ENCODE measurements around the gene XIRP1.

The XIRP1 gene

DNA sequence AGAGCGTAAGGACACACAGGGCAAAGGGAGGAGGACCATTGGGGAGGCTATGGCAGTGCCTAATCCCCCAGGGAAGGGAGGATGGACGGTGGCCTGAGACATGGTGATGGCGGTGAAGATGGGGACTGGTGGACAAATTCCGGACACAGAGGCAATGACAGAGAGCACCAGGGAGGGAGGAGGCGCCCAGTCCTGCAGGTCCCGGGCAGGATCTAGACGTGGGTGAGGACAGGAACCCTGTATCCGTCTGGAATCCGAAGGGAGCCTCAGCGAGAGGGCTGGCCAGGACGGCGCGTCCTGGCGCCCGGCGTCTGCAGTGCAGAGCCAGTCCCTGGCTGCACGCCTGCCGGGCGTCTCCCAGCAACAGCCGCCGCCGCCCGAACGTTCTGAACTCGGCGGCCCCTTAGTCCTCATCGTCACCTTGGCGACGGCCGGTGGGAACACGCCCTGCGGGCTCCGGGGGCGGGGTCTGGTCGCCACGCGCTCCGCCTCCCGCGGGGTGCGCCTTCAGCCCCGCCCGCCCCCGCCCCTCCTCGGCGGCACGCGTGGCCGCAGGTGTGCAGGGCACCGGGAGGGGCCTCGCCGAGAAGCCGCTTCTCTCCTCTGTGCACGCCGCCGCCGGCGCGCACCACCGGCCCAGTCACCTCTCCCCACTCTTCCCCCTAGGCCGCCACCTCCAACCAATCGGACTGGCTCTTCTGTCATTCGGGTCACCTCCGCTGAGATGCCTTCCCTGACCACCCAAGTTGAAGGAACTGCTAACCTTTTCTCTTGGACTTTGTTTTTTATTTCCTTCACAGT, 11.6 kb downstream of the XIRP1 start:
- H3K36me3 ChIP-seq (replicated peaks; ENCODE audit: low read depth, low read length): no peaks in the 10 kb centered on the region
- peak overlapping the region; percentile 13; the same call in 1 of the 2 replicates for H2AFZ ChIP-seq (ENCODE audit: low read depth, low read length)
- H3K4me1 ChIP-seq (ENCODE audit: low read length): peaks cover 22% of the 10 kb centered on the region
- peak overlapping the region; percentile 22; the same call in 1 of the 2 replicates for H3K9ac ChIP-seq (ENCODE audit: low read length)
- no peak overlapping the region for H3K27ac ChIP-seq (ENCODE audit: low read length)
- H3K4me2 ChIP-seq (ENCODE audit: low read length): peak overlapping the region; percentile 80
- H3K27me3 ChIP-seq (ENCODE audit: low read depth, low read length): peaks cover 12% of the 10 kb centered on the region
- no peaks in the 10 kb centered on the region for H3K9me3 ChIP-seq (ENCODE audit: insufficient read depth, low read length)
- H4K20me1 ChIP-seq (ENCODE audit: insufficient read depth, low read length): no peaks in the 10 kb centered on the region
- no peaks in the 10 kb centered on the region for H3K79me2 ChIP-seq (ENCODE audit: low read length)
- TF ChIP-seq, protein P1, sequence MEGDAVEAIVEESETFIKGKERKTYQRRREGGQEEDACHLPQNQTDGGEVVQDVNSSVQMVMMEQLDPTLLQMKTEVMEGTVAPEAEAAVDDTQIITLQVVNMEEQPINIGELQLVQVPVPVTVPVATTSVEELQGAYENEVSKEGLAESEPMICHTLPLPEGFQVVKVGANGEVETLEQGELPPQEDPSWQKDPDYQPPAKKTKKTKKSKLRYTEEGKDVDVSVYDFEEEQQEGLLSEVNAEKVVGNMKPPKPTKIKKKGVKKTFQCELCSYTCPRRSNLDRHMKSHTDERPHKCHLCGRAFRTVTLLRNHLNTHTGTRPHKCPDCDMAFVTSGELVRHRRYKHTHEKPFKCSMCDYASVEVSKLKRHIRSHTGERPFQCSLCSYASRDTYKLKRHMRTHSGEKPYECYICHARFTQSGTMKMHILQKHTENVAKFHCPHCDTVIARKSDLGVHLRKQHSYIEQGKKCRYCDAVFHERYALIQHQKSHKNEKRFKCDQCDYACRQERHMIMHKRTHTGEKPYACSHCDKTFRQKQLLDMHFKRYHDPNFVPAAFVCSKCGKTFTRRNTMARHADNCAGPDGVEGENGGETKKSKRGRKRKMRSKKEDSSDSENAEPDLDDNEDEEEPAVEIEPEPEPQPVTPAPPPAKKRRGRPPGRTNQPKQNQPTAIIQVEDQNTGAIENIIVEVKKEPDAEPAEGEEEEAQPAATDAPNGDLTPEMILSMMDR (IDR thresholded peaks at IDR 0.05; ENCODE audit: low read depth, low read length): no peak
- no peak for TF ChIP-seq EZH2phosphoT487 (IDR thresholded peaks at IDR 0.05; ENCODE audit: low read depth)
- peak overlapping the region; percentile 72 for H3K4me3 ChIP-seq (ENCODE audit: low read length)

DNA sequence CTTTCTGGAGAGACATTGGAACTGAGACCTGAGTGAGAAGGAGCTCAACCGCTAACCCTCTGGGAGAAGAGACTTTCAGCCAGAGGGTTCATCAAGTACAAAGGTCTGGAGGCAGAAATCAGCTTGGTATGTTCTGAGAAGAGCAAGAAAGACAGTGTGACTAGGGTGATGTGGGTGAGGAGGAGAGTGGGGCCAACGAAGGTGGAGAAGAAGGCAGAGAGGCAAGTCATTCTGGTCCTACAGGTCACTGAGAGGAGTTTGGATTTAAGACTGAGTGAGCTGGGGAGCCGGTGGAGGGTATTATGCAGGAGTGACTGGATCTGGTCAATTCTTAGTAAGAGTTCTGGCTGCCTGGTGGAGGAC, 12.2 kb downstream of the XIRP1 start:
- Histone ChIP-seq H3K4me1 (ENCODE audit: low read length) (peaks cover 22% of the 10 kb centered on the region), H2AFZ (ENCODE audit: low read depth, low read length) (no peak overlapping the region), H3K27me3 (ENCODE audit: low read depth, low read length) (peaks cover 12% of the 10 kb centered on the region), H3K9ac (ENCODE audit: low read length) (no peak overlapping the region), H3K4me3 (ENCODE audit: low read length) (peak overlapping the region; percentile 72), H4K20me1 (ENCODE audit: insufficient read depth, low read length) (no peaks in the 10 kb centered on the region), H3K79me2 (ENCODE audit: low read length) (no peaks in the 10 kb centered on the region), H3K36me3 (replicated peaks; ENCODE audit: low read depth, low read length) (no peaks in the 10 kb centered on the region), H3K9me3 (ENCODE audit: insufficient read depth, low read length) (no peaks in the 10 kb centered on the region), H3K27ac (ENCODE audit: low read length) (no peak overlapping the region), H3K4me2 (ENCODE audit: low read length) (peak overlapping the region; percentile 80)
- TF ChIP-seq EZH2phosphoT487 (IDR thresholded peaks at IDR 0.05; ENCODE audit: low read depth): no peak
- TF ChIP-seq, protein P1 (IDR thresholded peaks at IDR 0.05; ENCODE audit: low read depth, low read length): no peak

DNA sequence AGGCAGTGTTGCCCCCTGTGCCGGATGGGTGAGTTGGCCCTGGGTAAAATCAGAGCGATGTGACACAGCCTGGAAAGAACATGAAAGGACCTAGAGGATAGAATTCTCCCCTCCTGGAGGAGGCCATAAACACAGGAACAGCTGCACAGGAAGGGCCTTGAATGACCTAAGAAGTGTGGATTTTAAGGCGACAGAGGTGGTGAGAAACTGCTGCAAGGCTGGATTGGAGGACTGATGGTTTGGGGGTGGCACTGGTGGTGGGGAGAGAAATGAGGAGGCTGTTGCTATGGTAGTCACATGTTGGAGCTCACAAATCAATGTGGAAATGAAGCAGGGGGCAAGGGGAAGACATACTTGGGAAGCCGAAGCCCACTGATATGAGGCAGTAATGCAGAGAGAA, 13.8 kb downstream of the XIRP1 start:
- Histone ChIP-seq H3K9me3 (ENCODE audit: insufficient read depth, low read length) (no peaks in the 10 kb centered on the region), H3K27ac (ENCODE audit: low read length) (no peak overlapping the region), H3K36me3 (replicated peaks; ENCODE audit: low read depth, low read length) (no peaks in the 10 kb centered on the region), H3K4me3 (ENCODE audit: low read length) (peak overlapping the region; percentile 81), H3K27me3 (ENCODE audit: low read depth, low read length) (peaks cover 12% of the 10 kb centered on the region), H3K4me1 (ENCODE audit: low read length) (peaks cover 22% of the 10 kb centered on the region), H3K79me2 (ENCODE audit: low read length) (no peaks in the 10 kb centered on the region), H3K9ac (ENCODE audit: low read length) (peak overlapping the region; percentile 73), H4K20me1 (ENCODE audit: insufficient read depth, low read length) (no peaks in the 10 kb centered on the region), H2AFZ (ENCODE audit: low read depth, low read length) (no peak overlapping the region), H3K4me2 (ENCODE audit: low read length) (peak overlapping the region; percentile 95)
- TF ChIP-seq, protein P1 (IDR thresholded peaks at IDR 0.05; ENCODE audit: low read depth, low read length): no peak
- no peak for TF ChIP-seq EZH2phosphoT487 (IDR thresholded peaks at IDR 0.05; ENCODE audit: low read depth)

DNA sequence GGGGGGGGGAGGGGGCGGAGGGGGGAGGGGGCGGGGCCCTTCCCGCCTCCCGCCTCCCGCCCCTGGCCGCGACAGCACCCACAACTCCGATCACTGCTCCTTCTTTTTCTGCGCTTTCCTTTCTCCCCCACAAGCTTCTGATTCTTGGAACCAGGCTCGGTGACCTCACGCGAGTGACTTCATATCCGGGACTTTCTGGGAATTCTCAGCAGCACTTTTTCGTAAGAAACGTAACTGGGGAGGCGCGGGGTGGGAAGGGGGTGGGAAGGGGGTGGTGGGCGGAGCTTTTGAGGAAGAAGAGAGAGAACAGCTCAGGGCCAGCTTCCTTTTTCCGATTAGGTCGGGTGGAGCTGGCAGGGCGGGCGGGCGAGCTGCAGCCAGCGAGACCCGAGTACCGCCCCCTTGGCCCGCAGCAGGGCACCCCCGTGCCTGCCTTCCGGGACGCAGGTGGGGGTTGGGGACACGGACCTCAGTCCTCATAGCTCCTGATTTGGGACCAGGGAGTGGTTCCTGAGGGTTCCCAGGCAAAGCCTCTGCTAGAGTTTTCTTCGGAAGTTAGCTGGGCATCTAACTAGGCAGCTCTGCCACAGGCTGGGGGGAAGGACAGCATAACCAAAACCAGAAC, 14.6 kb downstream of the XIRP1 start:
- H3K4me3 ChIP-seq (ENCODE audit: low read length): peak overlapping the region; percentile 81
- no peaks in the 10 kb centered on the region for H3K36me3 ChIP-seq (replicated peaks; ENCODE audit: low read depth, low read length)
- no peaks in the 10 kb centered on the region for H4K20me1 ChIP-seq (ENCODE audit: insufficient read depth, low read length)
- H3K9ac ChIP-seq (ENCODE audit: low read length): peak overlapping the region; percentile 73
- no peak overlapping the region for H3K27ac ChIP-seq (ENCODE audit: low read length)
- H3K4me2 ChIP-seq (ENCODE audit: low read length): peak overlapping the region; percentile 95
- H3K27me3 ChIP-seq (ENCODE audit: low read depth, low read length): peaks cover 12% of the 10 kb centered on the region
- no peaks in the 10 kb centered on the region for H3K79me2 ChIP-seq (ENCODE audit: low read length)
- H3K4me1 ChIP-seq (ENCODE audit: low read length): peaks cover 22% of the 10 kb centered on the region
- H2AFZ ChIP-seq (ENCODE audit: low read depth, low read length): peak overlapping the region; percentile 41; the same call in 1 of the 2 replicates
- TF ChIP-seq, protein P1 (IDR thresholded peaks at IDR 0.05; ENCODE audit: low read depth, low read length): no peak
- TF ChIP-seq EZH2phosphoT487 (IDR thresholded peaks at IDR 0.05; ENCODE audit: low read depth): no peak
- H3K9me3 ChIP-seq (ENCODE audit: insufficient read depth, low read length): no peaks in the 10 kb centered on the region

All from OCI-LY3 (cell line).